ENCODE data around the gene KANSL1.
A peak's percentile ranks its signal among the peaks of the same experiment; 100 is the strongest.

Gene KANSL1

GRCh38 chr17:46063241-46063640 lies 130.0 kb downstream of the KANSL1 start:
- no peak for DNase-seq

DNA sequence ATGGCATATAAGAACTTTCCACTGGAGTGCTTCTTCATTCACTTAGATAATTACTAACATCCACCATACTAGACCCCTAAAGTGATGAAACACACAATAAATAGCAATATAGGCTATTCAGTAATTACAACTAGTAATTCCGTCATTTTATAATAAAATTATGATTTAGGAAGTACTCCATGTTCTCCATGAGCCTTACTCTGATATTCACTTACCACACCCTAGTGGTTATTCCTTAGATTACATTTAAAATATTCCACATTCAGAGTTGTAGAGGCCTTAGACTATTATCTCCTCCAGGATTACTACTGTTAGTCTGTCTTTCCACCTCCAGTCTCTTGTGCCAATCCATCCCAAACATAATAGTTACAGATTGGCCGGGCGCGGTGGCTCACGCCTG lies 131.8 kb downstream of the KANSL1 start:
- DNase-seq: no peak

- DNase-seq: no peak
Measured at GRCh38 chr17:46060461-46060860, 132.8 kb downstream of the KANSL1 start.

DNA sequence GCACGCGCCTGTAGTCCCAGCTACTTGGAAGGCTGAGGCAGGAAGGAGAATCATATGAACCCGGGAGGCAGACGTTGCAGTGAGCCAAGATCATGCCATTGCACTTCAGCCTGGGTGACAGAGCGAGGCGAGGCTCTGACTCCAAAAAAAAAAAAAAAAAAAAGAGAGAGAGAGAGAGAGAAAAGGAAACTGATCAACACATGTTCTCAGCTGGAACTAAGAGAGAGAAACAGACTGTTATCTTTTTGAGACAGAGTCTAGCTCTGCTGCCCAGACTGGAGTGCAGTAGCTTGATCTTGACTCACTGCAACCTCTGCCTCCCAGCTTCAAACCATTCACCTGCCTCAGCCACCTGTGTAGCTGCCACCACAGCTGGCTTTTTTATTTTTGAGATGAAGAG lies 133.7 kb downstream of the KANSL1 start:
- no peak for DNase-seq

DNA sequence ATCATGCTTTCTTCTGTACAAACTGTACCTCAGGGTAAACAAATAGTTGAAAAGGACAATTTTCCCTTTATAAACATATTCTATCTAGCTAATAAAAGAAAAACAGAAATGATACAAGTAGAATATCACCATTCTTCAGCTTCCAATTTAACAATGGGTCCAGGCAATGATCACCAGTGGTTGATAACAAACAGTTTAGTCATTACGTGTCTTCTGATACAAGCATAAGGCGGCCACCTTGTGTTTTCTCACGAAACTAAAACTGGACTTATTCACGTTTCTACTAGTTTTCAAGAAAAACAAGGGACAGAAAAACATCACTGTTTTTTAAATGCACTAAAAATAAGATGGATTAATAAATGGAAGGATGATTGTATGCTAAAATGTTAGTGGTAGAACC lies 135.9 kb downstream of the KANSL1 start:
- DNase-seq: no peak

DNA sequence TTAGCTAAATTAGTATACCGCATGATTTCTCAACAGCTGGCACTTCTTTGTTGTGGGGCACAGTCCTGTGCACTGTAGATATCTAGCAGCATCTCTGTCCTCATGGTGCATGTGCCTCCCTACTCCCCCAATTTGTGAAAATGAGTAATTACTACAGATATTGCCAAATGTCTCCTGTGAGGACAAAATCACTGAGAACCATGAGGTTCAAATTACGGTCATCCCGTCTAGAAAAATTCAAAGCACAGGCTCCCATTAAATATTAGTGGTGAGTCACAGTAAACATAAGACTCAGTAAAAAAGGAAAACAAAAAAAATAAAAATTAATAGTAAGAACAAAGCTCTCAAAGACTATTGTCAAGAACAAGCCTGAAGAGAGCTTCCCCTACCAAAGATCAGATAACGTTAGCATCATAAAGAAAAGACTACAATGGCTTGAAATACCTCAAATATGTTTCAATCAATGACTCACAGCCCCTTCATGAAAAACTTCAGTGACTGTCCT lies 136.4 kb downstream of the KANSL1 start:
- peak; percentile 56 for DNase-seq

- no peak for DNase-seq
Measured at GRCh38 chr17:46053911-46054534, 139.2 kb downstream of the KANSL1 start.

DNA sequence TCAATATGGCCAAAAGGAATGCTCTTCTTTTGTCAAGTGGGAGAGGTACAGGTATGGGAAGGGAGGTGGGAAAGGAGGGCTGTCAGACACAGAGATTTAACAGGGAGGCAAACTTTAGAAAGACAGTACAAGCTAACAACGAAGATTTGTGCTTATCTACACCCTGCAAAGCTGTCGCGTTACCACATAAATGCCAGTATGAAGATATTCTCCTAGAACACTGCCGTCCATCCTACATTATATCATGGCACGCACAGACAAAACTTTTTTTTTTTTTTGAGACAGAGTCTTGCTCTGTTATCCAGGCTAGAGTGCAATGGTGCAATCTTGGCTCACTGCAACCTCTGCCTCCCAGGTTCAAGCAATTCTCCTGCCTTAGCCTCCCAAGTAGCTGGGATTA lies 143.6 kb downstream of the KANSL1 start:
- no peak for DNase-seq

DNA sequence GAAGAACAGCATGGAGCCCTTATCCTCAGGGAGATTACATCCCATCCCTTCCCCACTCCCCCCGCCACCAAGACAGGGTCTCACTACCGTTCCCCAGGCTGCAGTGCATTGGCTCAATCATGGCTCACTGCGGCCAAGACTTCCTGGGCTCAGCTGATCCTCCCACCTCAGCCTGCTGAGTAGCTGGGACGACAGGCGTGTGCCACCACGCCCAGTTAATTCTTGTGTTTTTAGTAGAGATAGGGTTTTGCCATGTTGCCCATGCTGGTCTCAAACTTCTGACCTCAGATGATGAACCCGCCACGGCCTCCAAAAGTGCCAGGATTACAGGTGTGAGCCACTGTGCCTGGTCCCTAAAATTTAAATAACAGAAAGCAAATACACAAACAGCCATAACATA lies 145.4 kb downstream of the KANSL1 start:
- no peak for DNase-seq

DNA sequence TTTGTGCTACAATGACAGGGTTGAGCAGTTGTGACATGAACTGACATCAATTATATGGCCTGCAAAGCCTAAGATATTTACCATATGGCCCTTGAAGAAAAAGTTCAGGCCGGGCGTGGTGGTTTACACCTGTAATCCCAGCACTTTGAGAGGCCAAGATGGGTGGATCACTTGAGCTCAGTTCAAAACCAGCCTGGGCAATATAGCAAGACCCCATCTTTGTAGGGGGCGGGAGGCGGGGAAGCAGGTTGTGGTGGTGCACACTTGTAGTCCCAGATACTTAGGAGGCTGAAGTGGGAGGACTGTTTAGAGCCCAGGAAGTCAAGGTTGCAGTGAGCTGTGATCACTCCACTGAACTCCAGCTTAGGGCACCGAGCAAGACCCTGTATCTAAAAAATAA lies 145.8 kb downstream of the KANSL1 start:
- DNase-seq: no peak

DNA sequence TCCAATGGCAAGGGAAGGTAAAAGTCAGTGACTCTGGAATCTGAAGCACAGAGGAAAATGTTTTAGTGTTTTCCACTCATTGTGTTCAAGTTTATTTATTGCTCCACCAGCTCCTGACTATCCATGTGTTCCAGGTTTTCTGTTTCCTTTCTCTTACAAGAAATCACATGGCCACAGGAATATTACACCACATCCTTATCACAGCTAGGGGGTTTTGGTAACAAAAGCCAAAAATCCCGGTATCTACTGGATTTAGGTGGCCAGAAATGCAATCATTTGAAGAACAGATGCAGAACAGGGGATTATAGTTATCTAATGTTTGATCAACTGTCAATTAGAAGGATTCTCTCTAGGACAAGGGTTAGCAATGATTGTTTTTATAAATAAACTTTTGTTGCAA lies 146.3 kb downstream of the KANSL1 start:
- no peak for DNase-seq

DNA sequence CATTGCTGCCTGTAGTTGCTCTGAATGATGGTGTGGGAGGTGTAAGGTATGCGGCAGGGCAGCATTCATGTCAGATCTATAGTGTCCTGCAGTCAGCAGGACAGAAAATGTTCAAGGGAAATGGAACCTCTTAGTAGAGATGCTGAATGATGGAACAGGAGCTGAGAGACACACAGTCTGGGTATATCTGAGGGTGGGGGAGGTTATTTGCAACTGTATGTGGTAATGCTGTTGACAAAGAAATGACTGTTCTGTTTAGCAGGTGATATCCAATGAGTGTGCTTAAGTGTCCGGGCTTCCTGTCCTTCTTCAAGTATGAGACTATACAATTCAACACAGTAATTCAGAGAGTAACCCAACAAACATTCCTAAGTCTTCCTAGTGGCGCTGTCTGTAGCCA lies 147.6 kb downstream of the KANSL1 start:
- no peak for DNase-seq

DNA sequence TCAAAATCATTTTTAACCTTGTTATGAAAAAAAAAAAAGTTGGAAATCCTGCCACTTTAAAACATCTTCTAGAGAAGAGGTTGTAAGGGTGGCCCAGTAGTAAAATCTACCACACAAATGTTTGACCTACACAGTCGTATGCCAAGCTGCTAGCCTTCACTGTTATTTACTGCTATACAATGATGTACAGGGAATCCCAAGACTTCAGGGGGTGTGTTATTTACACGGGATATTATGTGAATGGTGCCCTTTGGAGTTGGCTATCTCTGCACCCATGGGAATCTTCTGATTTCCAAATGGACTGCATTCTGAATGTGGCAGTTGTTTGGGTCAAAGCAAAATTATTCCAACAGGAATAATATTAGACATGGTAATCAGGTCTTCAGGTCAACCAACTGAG lies 148.2 kb downstream of the KANSL1 start:
- no peak for DNase-seq

DNA sequence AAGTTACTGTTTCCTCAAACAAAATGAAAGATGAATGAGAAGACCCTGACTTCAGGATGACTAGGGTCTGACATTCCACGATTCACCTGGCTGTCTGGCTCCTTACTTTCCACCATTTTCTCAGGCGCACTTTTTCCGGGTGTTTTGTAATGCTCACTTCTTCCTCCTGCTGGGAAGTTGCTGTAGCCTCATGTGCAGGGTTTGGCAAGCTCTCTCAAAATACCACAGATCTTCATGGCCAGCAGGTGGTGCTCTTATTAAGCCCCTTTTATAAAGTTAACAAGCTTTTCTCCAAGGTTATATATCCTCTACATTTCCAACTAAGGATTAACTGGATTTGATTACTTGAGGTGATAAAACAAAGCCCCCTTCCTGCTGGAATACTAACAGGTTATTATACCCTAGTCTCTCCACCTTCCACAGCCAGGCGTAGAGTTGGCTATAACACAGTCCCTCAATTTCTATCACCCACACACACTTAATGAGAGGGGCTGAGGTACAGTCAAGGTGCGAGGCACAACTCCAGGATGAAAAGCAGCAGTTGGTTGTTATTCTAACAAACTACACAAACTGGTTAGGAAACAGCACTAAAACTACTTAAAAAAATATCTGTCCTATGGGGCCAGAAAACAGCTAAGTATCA lies 148.8 kb downstream of the KANSL1 start:
- DNase-seq: peak; percentile 69

DNA sequence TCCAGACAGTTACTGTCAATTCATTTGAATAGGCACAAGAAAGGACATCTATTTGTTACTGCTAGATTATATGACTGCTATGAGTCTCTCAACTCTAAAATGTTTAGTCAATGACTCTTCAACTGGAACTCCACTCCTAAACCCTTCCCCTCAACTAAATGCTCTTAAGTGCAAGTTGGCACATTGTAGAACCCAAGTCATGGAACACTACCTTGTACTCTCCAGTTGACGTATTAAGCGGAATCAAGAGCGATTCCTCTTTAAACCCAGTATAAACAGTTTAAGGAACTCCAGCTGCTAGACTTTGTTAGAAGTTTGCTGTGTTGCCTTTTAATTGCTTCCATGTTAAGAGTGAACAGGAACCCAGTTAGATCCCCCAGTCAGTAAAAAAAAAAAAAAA lies 149.6 kb downstream of the KANSL1 start:
- DNase-seq: no peak

- no peak for DNase-seq
Measured at GRCh38 chr17:46042925-46043324, 150.3 kb downstream of the KANSL1 start.

GRCh38 chr17:46042246-46042645 lies 151.0 kb downstream of the KANSL1 start:
- DNase-seq: no peak

- DNase-seq: no peak
Measured at GRCh38 chr17:46039592-46040186, 153.5 kb downstream of the KANSL1 start.

- DNase-seq: no peak
Measured at GRCh38 chr17:46038937-46039336, 154.3 kb downstream of the KANSL1 start.

DNA sequence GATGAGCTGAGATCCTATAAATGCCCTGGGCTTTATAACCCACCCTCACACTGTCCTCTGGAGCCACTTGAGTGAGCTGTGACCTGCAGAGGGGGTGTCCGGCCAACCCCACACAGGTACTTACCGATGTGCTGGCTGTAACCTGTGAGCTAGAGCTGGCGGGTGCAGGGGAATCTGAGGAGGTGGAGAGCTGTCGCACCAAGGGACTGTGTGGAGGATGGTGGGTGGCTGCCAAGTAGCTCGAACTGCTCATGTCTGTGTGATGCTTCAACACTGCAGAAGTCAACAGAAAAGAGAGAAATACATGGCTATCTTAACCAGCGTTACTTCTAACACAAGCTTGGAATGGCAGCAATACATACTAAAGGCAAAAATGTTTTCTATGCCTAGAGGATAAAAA lies 154.8 kb downstream of the KANSL1 start:
- DNase-seq: no peak

DNA sequence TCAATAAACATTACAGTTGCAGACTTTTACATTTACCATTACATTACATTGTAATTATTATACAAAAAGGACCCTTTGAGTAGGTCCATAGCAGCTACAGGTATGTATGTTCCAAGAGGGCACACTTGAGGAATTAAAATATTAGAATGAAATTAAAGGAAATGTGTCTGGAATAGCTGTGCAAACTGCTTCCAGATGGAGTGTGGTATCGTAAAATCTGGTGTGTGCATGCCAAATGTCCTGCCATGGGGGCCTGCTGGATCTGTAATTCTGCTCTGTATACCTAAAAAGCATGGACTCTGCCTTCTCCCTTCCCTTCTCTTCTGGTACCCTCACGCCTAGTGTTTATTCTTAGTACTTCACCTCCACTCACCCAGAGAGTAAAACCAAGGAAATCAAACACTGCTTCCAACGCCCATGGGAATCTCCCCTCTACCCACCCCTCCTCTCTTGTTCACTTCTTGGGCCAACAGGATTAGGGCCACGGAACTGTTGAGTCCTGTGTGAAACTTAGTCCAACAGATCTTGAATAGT lies 155.4 kb downstream of the KANSL1 start:
- DNase-seq: no peak

- DNase-seq: no peak
Measured at GRCh38 chr17:46036491-46036890, 156.7 kb downstream of the KANSL1 start.

- DNase-seq: no peak
Measured at GRCh38 chr17:46035112-46035818, 158.0 kb downstream of the KANSL1 start.

DNA sequence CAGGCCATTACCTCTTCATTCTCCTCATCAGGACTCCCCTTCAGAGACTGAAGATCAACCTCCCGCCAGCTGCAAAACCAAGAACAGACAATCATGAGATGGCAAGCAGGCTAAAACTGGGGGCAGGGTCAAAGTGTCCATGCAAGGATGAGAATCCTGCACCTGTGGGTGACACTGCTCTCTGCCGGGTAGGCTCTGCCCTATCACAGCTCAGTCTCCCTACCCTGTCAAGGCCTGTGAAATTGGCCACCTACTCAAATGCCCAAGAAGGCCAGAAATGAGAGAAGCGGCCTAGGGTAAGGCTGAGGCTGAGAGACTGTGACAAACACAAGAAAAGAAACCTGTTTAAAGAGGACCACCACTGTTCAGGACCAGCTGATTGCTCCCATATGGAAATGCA lies 159.8 kb downstream of the KANSL1 start:
- DNase-seq: no peak
